ENCODE results near the gene CYB5B. TPM values are rescaled to one million over a fixed set of nuclear protein-coding genes. Genes with fewer than 3 reads are reported as not detected.
A peak's percentile ranks its signal among the peaks of the same experiment; 100 is the strongest.

The CYB5B gene
- total and polyA plus RNA-seq, 4 donors, result 38.7 to 86.3 (median 45.8) TPM

DNA sequence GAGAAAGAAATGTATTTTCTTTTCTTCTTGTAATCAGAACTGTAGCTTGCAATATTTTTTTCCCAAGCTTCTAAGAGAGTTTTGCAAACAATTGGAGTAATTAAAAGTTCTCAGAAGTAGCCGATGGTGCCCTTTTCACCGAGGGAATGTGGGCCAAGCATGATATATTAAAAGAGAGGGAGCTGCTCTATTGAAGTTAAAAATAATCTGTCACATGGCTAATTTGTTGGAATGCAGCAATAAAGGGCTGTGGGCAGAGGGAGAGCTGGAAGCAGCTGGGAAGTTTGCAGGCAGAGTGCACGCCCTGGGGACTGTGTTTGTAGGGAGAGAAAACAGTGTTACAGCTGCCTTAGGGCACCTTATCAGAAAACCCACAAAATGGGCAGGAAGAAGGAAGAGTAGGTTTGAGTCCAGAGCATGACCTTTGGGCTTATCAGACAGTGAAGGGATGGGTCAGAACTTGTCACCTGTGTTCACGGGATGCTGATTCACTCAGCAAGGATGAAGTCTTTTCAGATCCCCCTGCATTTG is 20.1 kb upstream of the CYB5B start:
- Histone ChIP-seq H3K4me1 (ENCODE audit: control insufficient read depth in 4 of 4, insufficient read depth in 4 of 4, low read length in 3 of 4) (peaks cover 0 to 8% (median 6%) of the 10 kb centered on the region in 4 donors), H3K36me3 (ENCODE audit: control insufficient read depth in 4 of 4, insufficient read depth in 3 of 4, low read depth in 1 of 4, low read length in 3 of 4) (no peaks in the 10 kb centered on the region), H3K9me3 (ENCODE audit: control insufficient read depth in 4 of 4, low read length in 3 of 4) (no peaks in the 10 kb centered on the region), H3K9ac (ENCODE audit: low read depth in 1 of 2, low read length in 2 of 2) (peak overlapping the region in 1 of 2 donors; percentile 31), H3K27ac (ENCODE audit: low read depth in 1 of 2, low read length in 2 of 2) (no peak overlapping the region), H3K27me3 (ENCODE audit: control insufficient read depth in 4 of 4, insufficient read depth in 4 of 4, low read length in 3 of 4) (no peaks in the 10 kb centered on the region), H3K4me3 (ENCODE audit: low read depth in 1 of 3, low read length in 3 of 3) (no peak overlapping the region)
- DNase-seq (ENCODE audit: low spot score), result no peak
- TF ChIP-seq SP1 (IDR thresholded peaks at IDR 0.05) (peak; percentile 30), HNF4A (conservative IDR thresholded peaks at IDR 0.05) (peak in 1 of 2 donors; percentile 30), RXRA (IDR thresholded peaks at IDR 0.05) (peak in 1 of 2 donors; percentile 16), EGR1 (IDR thresholded peaks at IDR 0.05; ENCODE audit: low read depth in 2 of 2) (no peak), REST (IDR thresholded peaks at IDR 0.05) (no peak), YY1 (IDR thresholded peaks at IDR 0.05) (no peak)
- WGBS, result 26% methylated on average over 4 of the region's 4 CpGs

- TF ChIP-seq, protein P1, sequence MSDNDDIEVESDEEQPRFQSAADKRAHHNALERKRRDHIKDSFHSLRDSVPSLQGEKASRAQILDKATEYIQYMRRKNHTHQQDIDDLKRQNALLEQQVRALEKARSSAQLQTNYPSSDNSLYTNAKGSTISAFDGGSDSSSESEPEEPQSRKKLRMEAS (IDR thresholded peaks at IDR 0.05), result no peak
- 95% methylated on average over 2 of the region's 2 CpGs for WGBS
- no peak for DNase-seq (ENCODE audit: low spot score)
- Histone ChIP-seq H3K27me3 (ENCODE audit: control insufficient read depth in 4 of 4, insufficient read depth in 4 of 4, low read length in 3 of 4) (no peaks in the 10 kb centered on the region), H3K27ac (ENCODE audit: low read depth in 1 of 2, low read length in 2 of 2) (no peak overlapping the region), H3K9me3 (ENCODE audit: control insufficient read depth in 4 of 4, low read length in 3 of 4) (no peaks in the 10 kb centered on the region), H3K36me3 (ENCODE audit: control insufficient read depth in 4 of 4, insufficient read depth in 3 of 4, low read depth in 1 of 4, low read length in 3 of 4) (no peaks in the 10 kb centered on the region), H3K4me3 (ENCODE audit: low read depth in 1 of 3, low read length in 3 of 3) (no peak overlapping the region), H3K4me1 (ENCODE audit: control insufficient read depth in 4 of 4, insufficient read depth in 4 of 4, low read length in 3 of 4) (peaks cover 0 to 8% (median 6%) of the 10 kb centered on the region in 4 donors), H3K9ac (ENCODE audit: low read depth in 1 of 2, low read length in 2 of 2) (no peak overlapping the region)
Measured at GRCh38 chr16:69405326-69405725, 19.1 kb upstream of the CYB5B start.

GRCh38 chr16:69405757-69406156 is 18.7 kb upstream of the CYB5B start:
- no peak overlapping the region for H3K27ac ChIP-seq (ENCODE audit: low read depth in 1 of 2, low read length in 2 of 2)

DNA sequence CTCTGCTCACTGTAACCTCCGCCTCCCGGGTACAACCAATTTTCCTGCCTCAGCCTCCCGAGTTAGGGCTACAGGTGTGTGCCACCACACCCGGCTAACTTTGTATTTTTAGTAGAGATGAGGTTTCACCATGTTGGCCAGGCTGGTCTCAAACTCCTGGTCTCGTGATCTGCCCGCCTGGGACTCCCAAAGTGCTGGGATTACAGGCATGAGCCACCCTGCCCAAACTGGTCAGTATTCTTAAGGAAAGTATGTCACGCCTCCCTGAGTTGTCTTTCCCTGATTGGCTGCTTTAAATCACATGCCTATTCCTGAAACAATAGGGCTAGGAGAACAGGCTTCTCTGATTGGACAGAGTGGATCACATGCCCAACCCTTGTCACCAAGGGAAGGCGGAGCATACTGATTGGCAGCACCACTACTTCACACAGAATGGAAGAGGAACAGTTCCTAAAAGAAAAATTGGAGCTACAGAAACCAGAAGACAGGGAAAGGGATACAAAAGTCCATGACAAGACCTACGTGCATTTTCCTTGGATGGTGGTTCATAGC is 17.6 kb upstream of the CYB5B start:
- no peak for DNase-seq (ENCODE audit: low spot score)
- no peaks in the 10 kb centered on the region for H3K9me3 ChIP-seq (ENCODE audit: control insufficient read depth in 4 of 4, low read length in 3 of 4)
- H3K4me3 ChIP-seq (ENCODE audit: low read depth in 1 of 3, low read length in 3 of 3), result no peak overlapping the region
- H3K27ac ChIP-seq (ENCODE audit: low read depth in 1 of 2, low read length in 2 of 2), result no peak overlapping the region
- H3K36me3 ChIP-seq (ENCODE audit: control insufficient read depth in 4 of 4, insufficient read depth in 3 of 4, low read depth in 1 of 4, low read length in 3 of 4), result no peaks in the 10 kb centered on the region
- H3K9ac ChIP-seq (ENCODE audit: low read depth in 1 of 2, low read length in 2 of 2), result no peak overlapping the region
- 97% methylated on average over 9 of the region's 9 CpGs for WGBS
- H3K27me3 ChIP-seq (ENCODE audit: control insufficient read depth in 4 of 4, insufficient read depth in 4 of 4, low read length in 3 of 4), result no peaks in the 10 kb centered on the region
- H3K4me1 ChIP-seq (ENCODE audit: control insufficient read depth in 4 of 4, insufficient read depth in 4 of 4, low read length in 3 of 4), result peaks cover 0 to 8% (median 6%) of the 10 kb centered on the region in 4 donors
- TF ChIP-seq RAD21 (IDR thresholded peaks at IDR 0.05), result no peak
- no peak for TF ChIP-seq GABPA (IDR thresholded peaks at IDR 0.05 in 1 of 2, conservative IDR thresholded peaks at IDR 0.05 in 1 of 2)
- TF ChIP-seq, protein P2, sequence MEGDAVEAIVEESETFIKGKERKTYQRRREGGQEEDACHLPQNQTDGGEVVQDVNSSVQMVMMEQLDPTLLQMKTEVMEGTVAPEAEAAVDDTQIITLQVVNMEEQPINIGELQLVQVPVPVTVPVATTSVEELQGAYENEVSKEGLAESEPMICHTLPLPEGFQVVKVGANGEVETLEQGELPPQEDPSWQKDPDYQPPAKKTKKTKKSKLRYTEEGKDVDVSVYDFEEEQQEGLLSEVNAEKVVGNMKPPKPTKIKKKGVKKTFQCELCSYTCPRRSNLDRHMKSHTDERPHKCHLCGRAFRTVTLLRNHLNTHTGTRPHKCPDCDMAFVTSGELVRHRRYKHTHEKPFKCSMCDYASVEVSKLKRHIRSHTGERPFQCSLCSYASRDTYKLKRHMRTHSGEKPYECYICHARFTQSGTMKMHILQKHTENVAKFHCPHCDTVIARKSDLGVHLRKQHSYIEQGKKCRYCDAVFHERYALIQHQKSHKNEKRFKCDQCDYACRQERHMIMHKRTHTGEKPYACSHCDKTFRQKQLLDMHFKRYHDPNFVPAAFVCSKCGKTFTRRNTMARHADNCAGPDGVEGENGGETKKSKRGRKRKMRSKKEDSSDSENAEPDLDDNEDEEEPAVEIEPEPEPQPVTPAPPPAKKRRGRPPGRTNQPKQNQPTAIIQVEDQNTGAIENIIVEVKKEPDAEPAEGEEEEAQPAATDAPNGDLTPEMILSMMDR (IDR thresholded peaks at IDR 0.05; ENCODE audit: low read depth, low read length, missing input control), result no peak
- TF ChIP-seq FOXA1 (IDR thresholded peaks at IDR 0.05), result no peak
- TF ChIP-seq NR2F2 (IDR thresholded peaks at IDR 0.05), result no peak
- TF ChIP-seq JUND (IDR thresholded peaks at IDR 0.05), result no peak
- no peak for TF ChIP-seq FOXA2 (IDR thresholded peaks at IDR 0.05)

More at GRCh38 chr16:69405757-69406156, 18.7 kb upstream of the CYB5B start:
- peaks cover 0 to 8% (median 6%) of the 10 kb centered on the region in 4 donors for H3K4me1 ChIP-seq (ENCODE audit: control insufficient read depth in 4 of 4, insufficient read depth in 4 of 4, low read length in 3 of 4)
- no peak overlapping the region for H3K9ac ChIP-seq (ENCODE audit: low read depth in 1 of 2, low read length in 2 of 2)
- no peak overlapping the region for H3K4me3 ChIP-seq (ENCODE audit: low read depth in 1 of 3, low read length in 3 of 3)
- no peaks in the 10 kb centered on the region for H3K9me3 ChIP-seq (ENCODE audit: control insufficient read depth in 4 of 4, low read length in 3 of 4)
- DNase-seq (ENCODE audit: low spot score), result no peak
- no peak for TF ChIP-seq TAF1 (conservative IDR thresholded peaks at IDR 0.05)
- no peak for TF ChIP-seq YY1 (IDR thresholded peaks at IDR 0.05)
- no peak for TF ChIP-seq JUND (IDR thresholded peaks at IDR 0.05)
- no peak for TF ChIP-seq RAD21 (IDR thresholded peaks at IDR 0.05)
- WGBS, result 82% methylated on average over 5 of the region's 5 CpGs
- no peaks in the 10 kb centered on the region for H3K36me3 ChIP-seq (ENCODE audit: control insufficient read depth in 4 of 4, insufficient read depth in 3 of 4, low read depth in 1 of 4, low read length in 3 of 4)
- no peaks in the 10 kb centered on the region for H3K27me3 ChIP-seq (ENCODE audit: control insufficient read depth in 4 of 4, insufficient read depth in 4 of 4, low read length in 3 of 4)

All from liver (tissue), 9 donors.